WERI-Rb-1 (cell line): Measurements from ENCODE around the gene STPG1.

Experiments used
- DNase-seq: peaks from one replicate; pipeline ENCODE4 v3.0.0-alpha.2; 2020
- H3K27ac ChIP-seq: fragments of 250-450 bp; sonication (Bioruptor Pico); 2 replicates; pipeline ENCODE4 v1.5.1; 2020; ENCODE audit warnings: mild to moderate bottlenecking, moderate library complexity
- H3K27me3 ChIP-seq: fragments of 250-450 bp; sonication (Bioruptor Pico); 2 replicates; pipeline ENCODE4 v1.5.1; 2021; ENCODE audit warnings: mild to moderate bottlenecking, low read depth, moderate library complexity; ENCODE audit not compliant: insufficient read depth, severe bottlenecking
- H3K36me3 ChIP-seq: fragments of 250-450 bp; sonication (Bioruptor Pico); 2 replicates; pipeline ENCODE4 v1.5.1; 2020; ENCODE audit warnings: mild to moderate bottlenecking, moderate library complexity
- H3K4me3 ChIP-seq: 2 replicates; pipeline ENCODE4 v1.5.1; 2011; ENCODE audit warnings: low read depth, mild to moderate bottlenecking, control low read depth, low read length
- H3K9me3 ChIP-seq: fragments of 250-450 bp; sonication (Bioruptor Pico); 2 replicates; pipeline ENCODE4 v1.5.1; 2021; ENCODE audit warnings: mild to moderate bottlenecking, moderate library complexity; ENCODE audit not compliant: severe bottlenecking
- TF ChIP-seq, protein P1 (sequence below): IDR thresholded peaks from 2 replicates; pipeline ENCODE4 v1.5.1; 2011; ENCODE audit warnings: low read depth, mild to moderate bottlenecking, control low read depth, inconsistent platforms, low read length

Gene STPG1

DNA sequence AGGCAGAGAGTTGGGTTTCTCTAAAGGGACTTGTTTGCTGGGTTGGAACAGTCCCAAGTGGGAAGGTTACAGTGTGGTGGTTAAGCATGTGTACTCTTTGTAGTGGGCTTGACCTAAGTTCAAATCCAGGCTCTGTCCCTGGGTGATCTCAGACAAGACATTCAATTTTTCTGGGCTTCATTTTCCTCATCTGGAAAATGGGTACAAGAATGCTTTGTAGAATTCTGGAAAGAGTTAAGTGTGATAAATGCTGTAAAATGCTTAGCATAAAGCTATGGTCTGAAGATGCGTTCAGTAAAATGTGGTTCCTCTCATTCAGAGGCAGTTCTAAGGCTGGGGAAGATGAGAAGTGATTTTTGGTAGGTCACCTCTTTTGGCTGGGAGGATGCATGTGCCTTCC lies 93.6 kb downstream of the STPG1 start:
- no peak for DNase-seq
- TF ChIP-seq, protein P1, sequence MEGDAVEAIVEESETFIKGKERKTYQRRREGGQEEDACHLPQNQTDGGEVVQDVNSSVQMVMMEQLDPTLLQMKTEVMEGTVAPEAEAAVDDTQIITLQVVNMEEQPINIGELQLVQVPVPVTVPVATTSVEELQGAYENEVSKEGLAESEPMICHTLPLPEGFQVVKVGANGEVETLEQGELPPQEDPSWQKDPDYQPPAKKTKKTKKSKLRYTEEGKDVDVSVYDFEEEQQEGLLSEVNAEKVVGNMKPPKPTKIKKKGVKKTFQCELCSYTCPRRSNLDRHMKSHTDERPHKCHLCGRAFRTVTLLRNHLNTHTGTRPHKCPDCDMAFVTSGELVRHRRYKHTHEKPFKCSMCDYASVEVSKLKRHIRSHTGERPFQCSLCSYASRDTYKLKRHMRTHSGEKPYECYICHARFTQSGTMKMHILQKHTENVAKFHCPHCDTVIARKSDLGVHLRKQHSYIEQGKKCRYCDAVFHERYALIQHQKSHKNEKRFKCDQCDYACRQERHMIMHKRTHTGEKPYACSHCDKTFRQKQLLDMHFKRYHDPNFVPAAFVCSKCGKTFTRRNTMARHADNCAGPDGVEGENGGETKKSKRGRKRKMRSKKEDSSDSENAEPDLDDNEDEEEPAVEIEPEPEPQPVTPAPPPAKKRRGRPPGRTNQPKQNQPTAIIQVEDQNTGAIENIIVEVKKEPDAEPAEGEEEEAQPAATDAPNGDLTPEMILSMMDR: no peak
- Histone ChIP-seq H3K27ac (no peak overlapping the region), H3K27me3 (no peaks in the 10 kb centered on the region), H3K36me3 (no peaks in the 10 kb centered on the region), H3K4me3 (no peak overlapping the region), H3K9me3 (no peaks in the 10 kb centered on the region)

DNA sequence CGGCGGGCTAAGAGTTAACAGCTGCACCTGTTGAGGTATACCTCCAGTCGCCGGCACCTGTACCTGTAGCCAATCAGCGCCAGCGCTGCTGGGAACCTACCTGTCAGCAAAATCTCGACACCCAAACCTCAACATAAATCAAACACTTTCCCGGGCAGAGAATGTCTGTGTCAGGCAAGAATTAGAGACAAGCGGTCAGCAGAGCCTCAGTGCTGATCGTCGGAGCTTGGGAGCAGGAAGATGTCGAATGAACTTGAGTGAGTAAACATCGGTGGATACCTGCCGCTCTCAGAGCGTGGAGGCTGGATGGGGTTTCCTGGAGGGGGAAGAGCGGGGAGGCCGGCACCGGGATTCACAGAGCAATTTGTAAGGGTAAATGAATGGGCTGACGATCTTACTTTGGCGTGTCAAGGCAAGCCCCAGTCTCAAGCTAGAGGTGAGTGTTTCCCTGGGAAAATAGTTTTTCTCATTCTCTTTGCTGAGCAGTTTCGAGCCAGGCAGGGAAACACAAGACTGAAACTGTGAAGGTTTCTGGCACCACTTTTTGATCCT lies 94.2 kb downstream of the STPG1 start, which contains the start of gene GRHL3:
Gene GRHL3, plus strand, starts transcription at position 46 of the 552 bp plus-strand sequence. Its CDS starts 195 bp downstream, at position 241.
- no peak for DNase-seq
- TF ChIP-seq, protein P1: no peak
- H3K27ac ChIP-seq: no peak within 1 kb of the TSS
- H3K36me3 ChIP-seq: no peaks in the 10 kb centered on the region
- no peaks in the 10 kb centered on the region for H3K27me3 ChIP-seq
- H3K9me3 ChIP-seq: no peaks in the 10 kb centered on the region
- H3K4me3 ChIP-seq: no peak within 1 kb of the TSS

DNA sequence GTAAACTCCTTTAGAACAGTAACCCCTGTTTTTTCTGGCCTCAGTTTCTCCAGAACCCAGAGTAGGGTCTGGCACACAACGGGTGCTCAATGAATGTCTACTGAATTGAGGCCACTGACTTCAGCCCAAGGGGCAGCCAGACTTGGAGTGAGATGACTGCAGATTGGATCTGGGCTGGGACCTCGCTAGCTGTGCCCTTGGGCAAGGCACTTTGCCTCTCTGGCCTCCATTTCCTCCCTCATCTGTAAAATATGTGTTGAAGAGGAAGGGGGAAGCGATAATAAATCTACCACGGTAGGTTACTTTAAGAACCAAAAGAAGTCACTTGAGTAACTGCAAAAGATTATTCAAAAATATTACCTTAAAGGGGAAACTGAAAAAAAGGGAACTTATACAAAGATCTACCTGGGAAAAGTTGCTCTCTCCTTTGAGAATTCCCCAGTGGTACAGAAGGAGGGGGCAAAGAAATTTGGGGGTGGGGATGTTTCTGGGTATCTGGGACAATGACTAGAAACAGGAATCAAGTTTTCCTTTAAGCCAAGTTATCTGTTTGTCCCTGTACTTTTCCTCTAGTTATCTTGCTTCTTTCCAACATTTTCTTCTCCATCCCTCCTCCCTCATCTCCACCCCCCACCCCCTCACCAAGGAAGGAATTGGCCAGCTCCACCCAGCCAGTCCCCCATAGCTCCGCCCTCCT lies 94.8 kb downstream of the STPG1 start:
- TF ChIP-seq, protein P1: no peak
- Histone ChIP-seq H3K27me3 (no peaks in the 10 kb centered on the region), H3K27ac (no peak overlapping the region), H3K9me3 (no peaks in the 10 kb centered on the region), H3K36me3 (no peaks in the 10 kb centered on the region), H3K4me3 (no peak overlapping the region)
- DNase-seq: no peak

DNA sequence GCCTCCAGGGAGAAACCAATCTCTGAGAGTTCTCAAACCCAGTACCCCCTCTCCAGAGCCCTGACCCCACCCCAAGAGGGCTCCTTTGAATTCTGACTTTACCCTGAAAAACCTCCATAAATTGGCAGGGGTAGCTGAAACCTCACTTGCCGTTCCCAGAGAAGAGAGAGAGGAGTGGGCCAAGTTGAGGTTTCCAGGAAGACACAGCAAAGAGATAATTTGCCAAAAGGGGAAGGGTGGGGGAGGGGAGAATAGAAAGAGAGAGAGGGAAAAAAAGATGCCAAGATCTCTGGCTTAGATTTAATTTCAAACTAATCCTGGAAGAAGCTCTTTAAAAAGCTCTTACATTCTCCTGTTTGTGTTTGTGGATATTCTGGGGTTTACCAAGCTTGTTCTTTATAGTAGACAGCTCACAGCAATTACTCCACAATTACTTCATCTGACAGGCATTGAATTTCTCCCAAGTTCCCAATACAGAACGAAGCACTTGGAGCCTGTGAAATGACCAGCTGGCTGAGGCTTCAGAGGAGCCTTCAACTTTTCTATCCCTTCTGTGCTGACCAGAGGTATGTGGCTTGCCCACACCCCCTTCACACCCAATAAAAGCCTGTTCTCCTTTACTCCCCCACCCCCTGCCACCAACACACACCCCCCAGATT lies 95.5 kb downstream of the STPG1 start:
- Histone ChIP-seq H3K36me3 (no peaks in the 10 kb centered on the region), H3K4me3 (no peak overlapping the region), H3K27me3 (no peaks in the 10 kb centered on the region), H3K27ac (no peak overlapping the region), H3K9me3 (no peaks in the 10 kb centered on the region)
- TF ChIP-seq, protein P1: no peak
- DNase-seq: no peak

DNA sequence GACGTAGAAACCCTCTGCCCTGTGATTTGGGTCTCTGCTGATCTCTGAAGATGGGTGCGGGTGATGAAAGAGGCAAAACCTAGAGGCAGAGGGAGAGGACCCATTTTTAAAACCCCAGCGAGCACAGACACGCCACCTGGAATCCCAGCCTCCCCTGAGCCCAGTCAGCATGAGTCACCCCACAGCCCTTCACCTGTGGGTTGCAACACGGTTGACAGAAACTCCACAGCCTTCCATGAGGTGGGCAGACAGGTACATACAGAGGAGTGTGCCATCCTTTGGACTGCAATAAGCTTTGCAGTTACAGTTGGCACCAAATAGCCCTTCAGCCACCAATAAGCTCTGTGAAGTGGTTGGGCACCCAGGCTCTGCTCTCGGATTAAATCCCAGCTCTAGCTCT lies 96.5 kb downstream of the STPG1 start:
- H3K4me3 ChIP-seq: no peak overlapping the region
- no peaks in the 10 kb centered on the region for H3K9me3 ChIP-seq
- DNase-seq: no peak
- no peaks in the 10 kb centered on the region for H3K36me3 ChIP-seq
- H3K27me3 ChIP-seq: no peaks in the 10 kb centered on the region
- no peak overlapping the region for H3K27ac ChIP-seq
- TF ChIP-seq, protein P1: no peak
